ENCODE results near the gene CAMK2D. TPM values are rescaled to one million over a fixed set of nuclear protein-coding genes. Genes with fewer than 3 reads are reported as not detected.

CAMK2D gene
- total RNA-seq, 1 experiment from 2014 or later = 15.4 TPM

DNA sequence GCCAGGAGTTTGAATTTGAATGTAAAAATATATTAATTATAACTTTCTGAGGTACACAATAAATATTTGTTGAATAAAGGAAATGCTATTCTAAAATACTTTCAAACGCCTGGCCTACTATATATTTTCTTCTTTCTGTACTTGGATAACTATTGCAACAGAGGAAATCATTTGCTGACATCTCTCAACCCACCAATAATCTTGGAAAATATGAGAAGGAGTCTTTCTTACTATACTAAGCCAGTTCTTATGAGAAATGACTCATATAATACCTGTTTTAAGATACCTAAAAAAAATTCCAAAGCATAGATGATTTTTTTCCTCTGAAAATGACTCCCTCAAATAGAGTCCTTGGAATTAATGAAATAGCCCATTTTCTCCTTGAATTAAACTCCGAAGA lies 64.1 kb downstream of the CAMK2D start:
- POLR2A ChIA-PET (ENCODE audit: unreplicated experiment) = no interaction called here
- peaks cover 9% of the 10 kb centered on the region; the same call in 1 of the 2 replicates for H3K4me1 ChIP-seq (ENCODE audit: insufficient read depth, low read length)
- H3K27ac ChIP-seq (ENCODE audit: low read length) = no peak overlapping the region
- intact Hi-C loops (cut with micrococcal nuclease) = no loop called here
- no peaks in the 10 kb centered on the region for H3K36me3 ChIP-seq (ENCODE audit: low read depth, low read length)
- DNase-seq (no peak), ATAC-seq (no peak)
- H2AFZ ChIP-seq (ENCODE audit: low read length) = no peak overlapping the region
- H4K20me1 ChIP-seq (ENCODE audit: low read length) = no peaks in the 10 kb centered on the region
- H3F3A ChIP-seq (ENCODE audit: low read length, unreplicated experiment) = no peaks in the 10 kb centered on the region
- H3K27me3 ChIP-seq (ENCODE audit: low read length) = no peaks in the 10 kb centered on the region
- CTCF ChIA-PET = no interaction called here
- no peak overlapping the region for H3K9ac ChIP-seq (ENCODE audit: low read length)
- no peak overlapping the region for H3K4me2 ChIP-seq (ENCODE audit: low read length)
- H3K4me3 ChIP-seq (ENCODE audit: low read length) = no peak overlapping the region
- no peaks in the 10 kb centered on the region for H3K79me2 ChIP-seq (ENCODE audit: low read length)
- H3K9me2 ChIP-seq (replicated peaks; ENCODE audit: low read length) = no peaks in the 10 kb centered on the region
- no peaks in the 10 kb centered on the region for H3K9me3 ChIP-seq (ENCODE audit: low read length)
- no TSS peak for BruUV-seq (replicated peaks)
- TF ChIP-seq EZH2phosphoT487 (IDR thresholded peaks at IDR 0.05; ENCODE audit: borderline replicate concordance, low read length) (no peak), EZH2 (IDR thresholded peaks at IDR 0.05; ENCODE audit: low read length, unreplicated experiment) (no peak)

GRCh38 chr4:113695328-113696169 lies 66.0 kb downstream of the CAMK2D start:
- no TSS peak for BruUV-seq (replicated peaks)
- no peaks in the 10 kb centered on the region for H3K36me3 ChIP-seq (ENCODE audit: low read depth, low read length)
- ChIA-PET CTCF (no interaction called here), POLR2A (ENCODE audit: unreplicated experiment) (no interaction called here)
- H3K4me2 ChIP-seq (ENCODE audit: low read length) = no peak overlapping the region
- no peak overlapping the region for H2AFZ ChIP-seq (ENCODE audit: low read length)
- no peaks in the 10 kb centered on the region for H3K79me2 ChIP-seq (ENCODE audit: low read length)
- DNase-seq = peak; percentile 22
- H3K4me3 ChIP-seq (ENCODE audit: low read length) = no peak overlapping the region
- H3K9ac ChIP-seq (ENCODE audit: low read length) = no peak overlapping the region
- ATAC-seq = no peak; the same call in 1 of the 2 replicates
- peaks cover 9% of the 10 kb centered on the region; the same call in 1 of the 2 replicates for H3K4me1 ChIP-seq (ENCODE audit: insufficient read depth, low read length)
- H3K27me3 ChIP-seq (ENCODE audit: low read length) = no peaks in the 10 kb centered on the region
- intact Hi-C loops (cut with micrococcal nuclease) = no loop called here
- H3K9me3 ChIP-seq (ENCODE audit: low read length) = no peaks in the 10 kb centered on the region
- no peaks in the 10 kb centered on the region for H3F3A ChIP-seq (ENCODE audit: low read length, unreplicated experiment)
- TF ChIP-seq, protein P1, sequence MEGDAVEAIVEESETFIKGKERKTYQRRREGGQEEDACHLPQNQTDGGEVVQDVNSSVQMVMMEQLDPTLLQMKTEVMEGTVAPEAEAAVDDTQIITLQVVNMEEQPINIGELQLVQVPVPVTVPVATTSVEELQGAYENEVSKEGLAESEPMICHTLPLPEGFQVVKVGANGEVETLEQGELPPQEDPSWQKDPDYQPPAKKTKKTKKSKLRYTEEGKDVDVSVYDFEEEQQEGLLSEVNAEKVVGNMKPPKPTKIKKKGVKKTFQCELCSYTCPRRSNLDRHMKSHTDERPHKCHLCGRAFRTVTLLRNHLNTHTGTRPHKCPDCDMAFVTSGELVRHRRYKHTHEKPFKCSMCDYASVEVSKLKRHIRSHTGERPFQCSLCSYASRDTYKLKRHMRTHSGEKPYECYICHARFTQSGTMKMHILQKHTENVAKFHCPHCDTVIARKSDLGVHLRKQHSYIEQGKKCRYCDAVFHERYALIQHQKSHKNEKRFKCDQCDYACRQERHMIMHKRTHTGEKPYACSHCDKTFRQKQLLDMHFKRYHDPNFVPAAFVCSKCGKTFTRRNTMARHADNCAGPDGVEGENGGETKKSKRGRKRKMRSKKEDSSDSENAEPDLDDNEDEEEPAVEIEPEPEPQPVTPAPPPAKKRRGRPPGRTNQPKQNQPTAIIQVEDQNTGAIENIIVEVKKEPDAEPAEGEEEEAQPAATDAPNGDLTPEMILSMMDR (conservative IDR thresholded peaks at IDR 0.05; ENCODE audit: low read depth, low read length) = no peak
- TF ChIP-seq EZH2phosphoT487 (IDR thresholded peaks at IDR 0.05; ENCODE audit: borderline replicate concordance, low read length) = no peak
- no peak for TF ChIP-seq EZH2 (IDR thresholded peaks at IDR 0.05; ENCODE audit: low read length, unreplicated experiment)
- no peaks in the 10 kb centered on the region for H3K9me2 ChIP-seq (replicated peaks; ENCODE audit: low read length)
- H3K27ac ChIP-seq (ENCODE audit: low read length) = no peak overlapping the region
- H4K20me1 ChIP-seq (ENCODE audit: low read length) = no peaks in the 10 kb centered on the region

DNA sequence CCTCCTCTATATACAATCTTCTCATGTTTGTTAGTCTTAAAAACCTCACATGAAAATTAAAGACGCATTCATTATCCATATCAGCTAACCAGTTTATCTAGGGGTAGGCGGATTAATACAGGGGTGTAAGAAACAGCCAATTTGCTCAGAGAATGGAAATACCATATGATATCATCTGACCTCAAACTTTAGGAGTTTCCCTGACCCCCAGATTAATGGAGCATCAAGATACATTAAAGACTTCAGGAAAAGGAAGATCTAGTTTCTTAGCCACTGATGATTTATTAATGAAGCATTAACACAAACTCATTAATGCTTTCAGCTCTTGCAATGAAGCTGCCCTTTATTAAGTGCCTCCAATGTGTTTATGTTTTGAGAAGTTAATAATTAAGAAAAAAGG lies 67.5 kb downstream of the CAMK2D start:
- Histone ChIP-seq H4K20me1 (ENCODE audit: low read length) (no peaks in the 10 kb centered on the region), H3K79me2 (ENCODE audit: low read length) (no peaks in the 10 kb centered on the region), H3K27me3 (ENCODE audit: low read length) (no peaks in the 10 kb centered on the region), H2AFZ (ENCODE audit: low read length) (no peak overlapping the region), H3K9me3 (ENCODE audit: low read length) (no peaks in the 10 kb centered on the region), H3K36me3 (ENCODE audit: low read depth, low read length) (no peaks in the 10 kb centered on the region), H3K9me2 (replicated peaks; ENCODE audit: low read length) (no peaks in the 10 kb centered on the region), H3K4me3 (ENCODE audit: low read length) (no peak overlapping the region), H3K4me2 (ENCODE audit: low read length) (no peak overlapping the region), H3F3A (ENCODE audit: low read length, unreplicated experiment) (no peaks in the 10 kb centered on the region), H3K27ac (ENCODE audit: low read length) (no peak overlapping the region), H3K4me1 (ENCODE audit: insufficient read depth, low read length) (peaks cover 9% of the 10 kb centered on the region; the same call in 1 of the 2 replicates), H3K9ac (ENCODE audit: low read length) (no peak overlapping the region)
- TF ChIP-seq EZH2 (IDR thresholded peaks at IDR 0.05; ENCODE audit: low read length, unreplicated experiment) = no peak
- TF ChIP-seq, protein P1 (conservative IDR thresholded peaks at IDR 0.05; ENCODE audit: low read depth, low read length) = no peak
- no peak for TF ChIP-seq EZH2phosphoT487 (IDR thresholded peaks at IDR 0.05; ENCODE audit: borderline replicate concordance, low read length)
- no TSS peak for BruUV-seq (replicated peaks)
- ChIA-PET CTCF (no interaction called here), POLR2A (ENCODE audit: unreplicated experiment) (no interaction called here)
- ATAC-seq = no peak
- DNase-seq = no peak
- intact Hi-C loops (cut with micrococcal nuclease) = no loop called here
